GF-D8 (cell line): ENCODE results near the gene CABP5.

Source experiments
- DNase-seq: peaks from one replicate; lab custom pipeline; 2025; lab: John Stamatoyannopoulos, UW

The CABP5 gene

DNA sequence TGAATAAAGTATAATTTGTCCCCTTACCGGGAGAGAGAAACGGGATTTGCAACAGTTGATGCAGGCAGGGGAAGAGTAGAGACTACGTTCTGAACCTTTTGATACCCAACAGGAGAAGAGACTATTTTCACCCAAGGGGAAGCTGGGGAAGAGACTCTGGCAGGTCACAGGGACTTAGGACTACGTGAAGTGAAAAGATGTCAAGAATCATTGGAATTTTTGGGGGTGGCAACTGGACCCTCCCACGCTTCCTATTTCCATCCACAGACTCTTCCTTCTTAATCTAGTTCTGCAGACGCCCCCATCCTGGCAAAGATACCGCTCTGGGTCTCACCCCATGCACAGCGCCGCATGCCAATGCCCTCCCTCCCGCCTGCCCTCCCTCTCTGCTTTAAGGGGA, 13.8 kb downstream of the CABP5 start:
- DNase-seq, result no peak

DNA sequence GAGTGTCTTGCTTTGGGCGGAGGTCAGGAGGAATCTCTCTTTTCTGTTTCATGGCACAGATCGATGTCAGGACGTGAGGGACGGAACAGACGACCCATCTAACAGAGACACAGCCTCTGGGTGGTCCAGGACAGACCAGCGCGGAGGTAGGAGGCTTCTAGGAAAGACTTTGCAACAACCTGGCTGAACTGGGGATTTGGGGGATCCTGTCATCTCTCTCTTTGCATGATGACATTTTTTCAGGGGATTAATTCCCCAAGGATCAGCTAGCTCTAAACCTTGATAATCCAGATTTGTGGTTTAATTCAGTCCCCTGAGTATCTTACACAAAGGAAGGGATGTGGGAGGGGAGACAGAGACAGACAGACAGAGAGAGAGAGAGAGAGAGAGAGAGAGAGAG, 14.4 kb downstream of the CABP5 start:
- DNase-seq, result no peak

- DNase-seq, result no peak
These were observed 18.4 kb downstream of the CABP5 start for GRCh38 chr19:48025480-48025879.

DNA sequence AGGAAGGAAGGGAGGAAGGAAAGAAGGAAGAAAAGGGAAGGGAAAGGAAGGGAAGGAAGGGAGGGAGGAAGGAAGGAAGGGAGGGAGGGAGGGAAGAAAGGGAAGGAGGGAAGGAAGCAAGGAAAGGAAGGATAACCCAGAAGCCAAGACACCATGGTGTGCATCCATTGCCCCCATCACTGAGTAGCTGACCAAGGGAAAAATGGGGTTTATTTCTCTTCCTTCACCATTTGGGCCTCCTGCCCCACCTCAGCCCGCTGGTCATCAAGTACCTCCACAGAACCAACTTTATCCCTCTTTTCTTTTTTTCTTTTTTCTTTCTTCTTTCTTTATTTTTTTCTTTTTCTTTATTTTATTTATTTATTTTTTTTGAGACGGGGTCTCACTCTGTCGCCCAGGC, 20.4 kb downstream of the CABP5 start:
- DNase-seq, result no peak

DNA sequence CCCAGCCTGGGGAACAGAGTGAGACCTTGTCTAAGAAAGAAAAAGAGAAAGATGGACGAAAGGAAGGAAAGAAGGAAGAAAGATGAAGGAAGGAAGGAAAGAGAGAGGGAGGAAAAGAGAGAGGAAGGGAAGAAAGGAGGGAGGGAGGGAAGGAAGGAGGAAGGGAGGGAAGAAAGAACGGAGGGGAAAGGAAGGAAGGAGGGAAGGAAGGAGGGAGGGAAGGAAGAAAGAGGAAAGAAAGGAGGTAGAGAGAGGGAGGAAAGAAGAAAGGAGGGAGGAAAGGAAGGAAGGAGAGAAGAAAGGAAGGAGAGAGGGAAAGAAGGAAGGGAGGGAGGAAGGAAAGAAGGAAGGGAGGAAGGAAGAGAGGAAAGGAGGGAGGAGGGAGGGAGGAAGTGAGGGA, 20.9 kb downstream of the CABP5 start:
- DNase-seq, result no peak

GRCh38 chr19:48020686-48021085, 23.2 kb downstream of the CABP5 start:
- DNase-seq, result no peak

- DNase-seq, result no peak
These were observed 32.7 kb downstream of the CABP5 start for GRCh38 chr19:48010932-48011758.

- DNase-seq, result no peak
These were observed 37.1 kb downstream of the CABP5 start for GRCh38 chr19:48006762-48007161.

- DNase-seq, result no peak
These were observed 39.6 kb downstream of the CABP5 start for GRCh38 chr19:48004236-48004635.

DNA sequence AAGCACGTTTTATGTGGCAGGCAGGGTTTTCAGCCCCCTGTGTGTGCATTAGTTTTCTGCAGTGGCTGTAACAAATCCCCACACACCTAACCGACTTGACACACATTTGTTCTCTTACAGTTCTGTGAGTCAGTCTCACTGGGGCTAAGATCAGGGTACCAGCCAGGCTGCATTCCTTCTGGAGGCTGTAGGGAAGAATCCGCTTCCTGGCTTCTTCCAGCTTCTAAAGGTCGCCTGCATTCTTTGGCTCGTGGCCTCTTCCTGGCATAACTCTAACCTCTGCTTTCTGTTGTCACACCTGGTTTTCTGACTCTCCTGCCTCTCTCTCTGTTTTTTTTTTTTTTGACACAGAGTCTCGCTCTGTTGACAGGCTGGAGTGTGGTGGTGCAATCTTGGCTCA, 43.0 kb downstream of the CABP5 start:
- no peak for DNase-seq

GRCh38 chr19:47998800-47999199, 45.1 kb downstream of the CABP5 start:
- DNase-seq, result no peak

DNA sequence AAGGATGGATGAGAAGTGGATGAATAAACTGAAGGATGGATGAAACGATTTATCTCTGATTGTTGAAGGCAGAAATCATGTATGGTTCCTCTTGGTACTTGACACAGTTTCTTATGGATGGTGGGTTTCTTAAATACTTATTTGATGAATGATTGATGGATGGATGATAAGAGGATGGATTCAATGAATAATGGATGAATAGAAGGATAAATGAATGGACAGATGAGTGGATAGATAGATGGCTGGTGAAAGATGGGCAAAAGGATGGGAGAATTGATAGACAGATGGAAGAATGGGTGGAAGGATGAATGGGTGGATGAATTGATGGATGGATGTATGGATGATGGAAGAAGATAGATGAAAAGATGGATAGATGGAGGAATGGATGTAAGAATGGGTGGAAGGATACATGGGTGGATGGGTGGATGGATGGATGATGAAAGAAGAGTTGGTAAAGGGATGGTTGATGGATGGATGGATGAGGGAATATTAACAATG, 47.6 kb downstream of the CABP5 start:
- no peak for DNase-seq

- DNase-seq, result no peak
These were observed 49.6 kb downstream of the CABP5 start, which contains the start of gene ELSPBP1 for GRCh38 chr19:47994209-47994802. TSS of gene ELSPBP1 (plus strand) at chr19:47994632. CDS start at chr19:48008668, 14,036 bp downstream.

- DNase-seq, result no peak
These were observed 51.8 kb downstream of the CABP5 start, which contains the start of gene BSPH1 for GRCh38 chr19:47992070-47992469. TSS of gene BSPH1 (minus strand) at chr19:47992170. CDS start at chr19:47992081, 89 bp downstream.

GRCh38 chr19:47991191-47991808, 52.6 kb downstream of the CABP5 start:
- no peak for DNase-seq
